ENCODE results near the gene TEKT2. TPM values are rescaled to one million over a fixed set of nuclear protein-coding genes. Genes with fewer than 3 reads are reported as not detected.

The TEKT2 gene
- total and polyA plus RNA-seq, 2 donors (not counting 1 experiment from before 2014, with no cell fraction given), result 0.09 to 0.50 TPM

GRCh38 chr1:36083219-36083618 is 675 bp upstream of the TEKT2 start:
- Histone ChIP-seq H2AFZ (ENCODE audit: low read length) (no peak overlapping the region), H3K36me3 (ENCODE audit: control insufficient read depth, insufficient read depth, low read length) (no peaks in the 10 kb centered on the region), H3K9me3 (ENCODE audit: control insufficient read depth, insufficient read depth, low read depth, low read length) (no peaks in the 10 kb centered on the region), H3K9ac (ENCODE audit: insufficient read depth, low read length) (no peak overlapping the region), H3K27me3 (ENCODE audit: control insufficient read depth, insufficient read depth, low read length) (no peaks in the 10 kb centered on the region), H3K4me1 (ENCODE audit: control insufficient read depth, extremely low read depth, insufficient read depth, low read length) (no peaks in the 10 kb centered on the region), H4K20me1 (ENCODE audit: control insufficient read depth, extremely low read depth, insufficient read depth, low read length) (no peaks in the 10 kb centered on the region), H3K79me2 (ENCODE audit: control insufficient read depth, insufficient read depth, low read length) (no peaks in the 10 kb centered on the region), H3K4me2 (ENCODE audit: extremely low read depth, insufficient read depth, low read length) (no peak overlapping the region), H3K27ac (ENCODE audit: insufficient read depth, low read length) (no peak overlapping the region), H3K4me3 (replicated peaks in 1 of 4; ENCODE audit: control extremely low read depth in 1 of 4, insufficient read depth in 1 of 4, low read depth in 3 of 4, low read length in 4 of 4) (no peak overlapping the region)
- DNase-seq (ENCODE audit: low read depth in 2 of 2), result no peak
- TF ChIP-seq EZH2 (IDR thresholded peaks at IDR 0.05; ENCODE audit: low read length, missing control alignments) (no peak), CTCF (conservative IDR thresholded peaks at IDR 0.05 in 1 of 2, IDR thresholded peaks at IDR 0.05 in 1 of 2; ENCODE audit: low read depth in 1 of 2, low read length in 2 of 2) (no peak)

GRCh38 chr1:36084497-36085115 is 712 bp downstream of the TEKT2 start:
- Histone ChIP-seq H3K9ac (ENCODE audit: insufficient read depth, low read length) (no peak overlapping the region), H3K79me2 (ENCODE audit: control insufficient read depth, insufficient read depth, low read length) (peaks cover 8% of the 10 kb centered on the region), H3K27ac (ENCODE audit: insufficient read depth, low read length) (no peak overlapping the region), H3K36me3 (ENCODE audit: control insufficient read depth, insufficient read depth, low read length) (no peaks in the 10 kb centered on the region), H3K27me3 (ENCODE audit: control insufficient read depth, insufficient read depth, low read length) (no peaks in the 10 kb centered on the region), H3K4me1 (ENCODE audit: control insufficient read depth, extremely low read depth, insufficient read depth, low read length) (peaks cover 3% of the 10 kb centered on the region), H3K4me2 (ENCODE audit: extremely low read depth, insufficient read depth, low read length) (peak overlapping the region; percentile 75), H3K4me3 (replicated peaks in 1 of 4; ENCODE audit: control extremely low read depth in 1 of 4, insufficient read depth in 1 of 4, low read depth in 3 of 4, low read length in 4 of 4) (peak overlapping the region in 3 of 4 experiments; percentile 21 to 55 (median 54)), H4K20me1 (ENCODE audit: control insufficient read depth, extremely low read depth, insufficient read depth, low read length) (no peaks in the 10 kb centered on the region), H3K9me3 (ENCODE audit: control insufficient read depth, insufficient read depth, low read depth, low read length) (no peaks in the 10 kb centered on the region), H2AFZ (ENCODE audit: low read length) (no peak overlapping the region)
- no peak for DNase-seq (ENCODE audit: low read depth in 2 of 2)
- no peak for TF ChIP-seq CTCF (conservative IDR thresholded peaks at IDR 0.05 in 1 of 2, IDR thresholded peaks at IDR 0.05 in 1 of 2; ENCODE audit: low read depth in 1 of 2, low read length in 2 of 2)
- TF ChIP-seq EZH2 (IDR thresholded peaks at IDR 0.05; ENCODE audit: low read length, missing control alignments), result no peak

- H3K9me3 ChIP-seq (ENCODE audit: control insufficient read depth, insufficient read depth, low read depth, low read length), result no peaks in the 10 kb centered on the region
- H3K27ac ChIP-seq (ENCODE audit: insufficient read depth, low read length), result no peak overlapping the region
- H2AFZ ChIP-seq (ENCODE audit: low read length), result no peak overlapping the region
- H3K4me1 ChIP-seq (ENCODE audit: control insufficient read depth, extremely low read depth, insufficient read depth, low read length), result peaks cover 8% of the 10 kb centered on the region
- no peaks in the 10 kb centered on the region for H3K36me3 ChIP-seq (ENCODE audit: control insufficient read depth, insufficient read depth, low read length)
- no peak for DNase-seq (ENCODE audit: low read depth in 2 of 2)
- no peak overlapping the region for H3K9ac ChIP-seq (ENCODE audit: insufficient read depth, low read length)
- H3K4me2 ChIP-seq (ENCODE audit: extremely low read depth, insufficient read depth, low read length), result no peak overlapping the region
- H3K4me3 ChIP-seq (replicated peaks in 1 of 4; ENCODE audit: control extremely low read depth in 1 of 4, insufficient read depth in 1 of 4, low read depth in 3 of 4, low read length in 4 of 4), result no peak overlapping the region
- H4K20me1 ChIP-seq (ENCODE audit: control insufficient read depth, extremely low read depth, insufficient read depth, low read length), result no peaks in the 10 kb centered on the region
- TF ChIP-seq CTCF (conservative IDR thresholded peaks at IDR 0.05 in 1 of 2, IDR thresholded peaks at IDR 0.05 in 1 of 2; ENCODE audit: low read depth in 1 of 2, low read length in 2 of 2) (no peak), EZH2 (IDR thresholded peaks at IDR 0.05; ENCODE audit: low read length, missing control alignments) (no peak)
- no peaks in the 10 kb centered on the region for H3K27me3 ChIP-seq (ENCODE audit: control insufficient read depth, insufficient read depth, low read length)
- peaks cover 13% of the 10 kb centered on the region for H3K79me2 ChIP-seq (ENCODE audit: control insufficient read depth, insufficient read depth, low read length)
Measured at GRCh38 chr1:36085126-36085525, 1.2 kb downstream of the TEKT2 start.

Data from fibroblast of lung (primary cell).